ENCODE measurements around the gene POLE3.

- TF ChIP-seq EP300 (IDR thresholded peaks at IDR 0.05; ENCODE audit: low read depth), result no peak
- TF ChIP-seq CTCF (IDR thresholded peaks at IDR 0.05), result no peak
- TF ChIP-seq POLR2AphosphoS5 (IDR thresholded peaks at IDR 0.05), result no peak
Observed at GRCh38 chr9:113436728-113437515, 26.4 kb upstream of the POLE3 start.
